SW 1271 (cell line): Measurements from ENCODE around the gene KANSL3.

Experiments
- DNase-seq, 2 experiments: peaks; one replicate each; lab custom pipeline; 2025; lab: John Stamatoyannopoulos, UW

Gene KANSL3

GRCh38 chr2:96604104-96604503 lies 34.0 kb downstream of the KANSL3 start:
- no peak for DNase-seq

DNA sequence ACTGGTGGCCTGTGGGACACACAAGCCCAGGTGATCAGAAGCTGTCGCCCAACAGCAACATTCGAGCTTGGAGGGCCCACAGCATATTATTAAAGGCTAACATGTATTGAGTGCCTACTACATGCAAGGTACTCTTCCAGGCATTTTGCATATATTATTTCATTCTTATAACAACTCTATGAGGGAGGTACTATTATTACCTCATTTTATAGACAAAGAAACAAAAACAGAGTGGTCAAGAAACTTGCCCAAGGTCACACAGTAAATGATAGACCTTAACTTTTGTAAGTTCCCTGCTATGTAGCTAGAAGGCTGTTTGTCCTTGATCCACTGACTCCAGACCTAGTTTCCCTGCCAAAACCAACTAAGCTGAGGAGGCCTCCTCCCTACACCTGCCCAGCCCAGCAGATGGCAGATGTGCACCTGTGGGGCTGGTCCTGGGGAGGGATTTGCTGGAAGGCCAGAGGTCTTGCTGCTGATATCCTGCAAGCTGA lies 35.7 kb downstream of the KANSL3 start:
- DNase-seq = no peak

GRCh38 chr2:96601382-96602292 lies 36.5 kb downstream of the KANSL3 start:
- no peak for DNase-seq

- no peak for DNase-seq
Observed at GRCh38 chr2:96599941-96600340, 38.2 kb downstream of the KANSL3 start.

DNA sequence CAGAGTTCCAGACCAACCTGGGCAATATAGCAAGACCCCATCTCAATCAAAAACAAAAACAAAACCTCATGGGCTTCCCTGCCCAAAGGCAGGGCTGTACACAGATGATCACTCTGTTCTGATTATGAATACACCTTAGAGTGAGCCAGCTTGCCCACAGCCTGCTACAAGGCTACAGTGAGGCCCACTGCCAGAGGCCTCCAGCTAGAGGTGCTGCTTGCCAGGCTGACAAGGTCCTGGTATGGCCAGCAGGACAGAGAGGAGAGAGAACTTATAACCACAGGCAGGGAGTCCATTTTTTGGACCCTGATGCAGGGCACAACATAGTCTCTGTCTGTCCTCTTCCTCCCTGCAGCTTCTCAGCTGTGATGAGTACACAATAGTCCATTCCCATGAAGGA lies 41.5 kb downstream of the KANSL3 start:
- no peak for DNase-seq

- DNase-seq = no peak
Observed at GRCh38 chr2:96594691-96595152, 43.4 kb downstream of the KANSL3 start.

DNA sequence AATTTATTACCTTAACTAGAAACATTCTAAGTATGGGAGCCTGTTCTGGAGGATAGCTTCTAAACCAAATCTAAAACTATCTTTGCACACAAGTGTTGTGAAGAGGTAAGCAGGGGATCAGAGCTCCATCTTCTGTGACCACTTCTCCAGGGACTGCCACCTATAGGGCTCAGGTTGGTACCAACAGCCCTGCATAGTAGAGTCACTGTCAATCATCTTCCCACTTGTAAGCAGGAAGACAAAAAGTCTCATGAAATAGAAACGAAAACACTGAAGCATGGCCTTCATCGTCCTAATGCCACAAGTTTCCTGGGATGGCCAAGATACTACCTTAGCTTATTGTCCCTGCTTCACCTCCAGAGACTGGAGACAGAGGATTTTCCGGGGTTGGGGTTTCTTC lies 43.8 kb downstream of the KANSL3 start:
- no peak for DNase-seq

GRCh38 chr2:96591494-96591893 lies 46.6 kb downstream of the KANSL3 start:
- DNase-seq = no peak

- DNase-seq = no peak
Observed at GRCh38 chr2:96591054-96591453, 47.1 kb downstream of the KANSL3 start.

DNA sequence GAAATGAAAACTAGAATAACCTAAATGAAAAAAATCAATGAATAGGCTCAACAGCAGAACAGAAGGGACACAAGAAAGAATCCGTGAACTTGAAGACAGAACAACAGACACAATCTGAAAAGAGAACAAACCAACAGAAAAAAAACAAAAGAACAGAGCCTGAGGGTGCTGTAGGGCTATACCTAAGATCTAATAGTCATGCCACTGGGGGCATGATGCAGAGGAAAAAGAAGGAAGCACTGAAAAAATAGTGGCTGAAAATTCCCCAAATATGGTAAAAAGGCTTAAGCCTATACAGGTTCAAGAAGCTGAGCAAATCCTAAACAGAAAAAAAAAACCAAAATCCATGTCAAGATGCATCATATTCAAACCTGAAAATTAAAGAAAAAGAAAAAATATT lies 50.3 kb downstream of the KANSL3 start:
- DNase-seq = no peak

GRCh38 chr2:96584017-96584416 lies 54.1 kb downstream of the KANSL3 start:
- no peak for DNase-seq

GRCh38 chr2:96580771-96581170 lies 57.3 kb downstream of the KANSL3 start:
- peak; percentile 11 to 70 for DNase-seq

DNA sequence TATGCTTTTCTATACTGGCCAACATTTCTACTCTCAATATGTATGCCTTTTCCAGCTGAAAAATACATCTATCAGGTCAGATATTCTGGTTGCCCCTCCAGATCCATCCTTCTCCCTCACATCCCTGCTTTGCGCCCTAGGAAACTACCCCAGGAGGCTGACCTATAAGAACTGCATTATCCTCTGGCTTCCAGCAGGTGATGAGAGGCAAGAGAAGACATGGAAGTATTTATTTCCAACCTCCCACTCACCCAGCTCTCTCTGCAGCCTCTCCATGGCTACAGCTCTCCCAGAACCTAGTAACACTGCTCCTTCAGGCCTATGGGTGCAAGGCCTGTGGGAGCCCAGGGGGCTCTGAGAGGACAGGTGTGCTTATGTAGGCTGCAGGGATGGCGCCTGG lies 58.7 kb downstream of the KANSL3 start:
- DNase-seq = no peak

DNA sequence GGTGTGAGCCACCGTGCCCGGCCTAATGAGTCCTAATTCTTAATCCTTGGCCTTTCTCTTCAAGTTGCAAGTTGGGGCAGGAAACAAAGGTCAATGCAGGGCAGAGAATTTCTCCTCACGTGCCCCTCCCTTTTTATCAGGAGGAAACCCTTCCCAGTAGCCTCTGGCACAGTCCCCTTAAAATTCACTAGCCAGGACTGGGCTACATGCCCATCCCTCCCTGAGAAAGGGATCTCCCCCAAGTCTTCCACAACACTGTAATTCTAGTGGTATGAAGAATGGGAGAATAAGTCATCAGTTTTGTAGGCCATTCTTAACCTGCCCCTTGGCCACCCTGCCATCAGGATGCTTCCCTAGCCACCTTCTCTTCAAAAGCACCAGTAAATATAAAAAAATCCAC lies 59.4 kb downstream of the KANSL3 start:
- no peak for DNase-seq

DNA sequence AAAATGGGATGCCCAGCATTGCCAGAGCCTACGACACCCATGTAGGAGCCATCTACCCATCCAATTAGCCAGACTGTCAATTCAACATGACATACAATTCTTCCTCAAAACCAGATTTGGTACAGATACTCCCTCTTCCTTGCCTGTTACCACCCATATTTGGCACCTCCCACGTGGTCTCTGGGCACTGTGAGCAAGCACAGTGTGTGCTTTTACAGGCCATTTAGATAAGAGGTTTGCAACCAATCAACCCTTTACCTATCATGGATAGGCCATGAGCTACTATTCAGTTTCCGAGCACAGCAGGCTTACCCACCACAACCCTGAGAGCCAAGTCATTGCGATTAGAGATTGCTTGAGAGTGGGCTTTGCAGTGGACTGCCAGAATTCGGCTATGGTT lies 60.6 kb downstream of the KANSL3 start:
- no peak for DNase-seq

DNA sequence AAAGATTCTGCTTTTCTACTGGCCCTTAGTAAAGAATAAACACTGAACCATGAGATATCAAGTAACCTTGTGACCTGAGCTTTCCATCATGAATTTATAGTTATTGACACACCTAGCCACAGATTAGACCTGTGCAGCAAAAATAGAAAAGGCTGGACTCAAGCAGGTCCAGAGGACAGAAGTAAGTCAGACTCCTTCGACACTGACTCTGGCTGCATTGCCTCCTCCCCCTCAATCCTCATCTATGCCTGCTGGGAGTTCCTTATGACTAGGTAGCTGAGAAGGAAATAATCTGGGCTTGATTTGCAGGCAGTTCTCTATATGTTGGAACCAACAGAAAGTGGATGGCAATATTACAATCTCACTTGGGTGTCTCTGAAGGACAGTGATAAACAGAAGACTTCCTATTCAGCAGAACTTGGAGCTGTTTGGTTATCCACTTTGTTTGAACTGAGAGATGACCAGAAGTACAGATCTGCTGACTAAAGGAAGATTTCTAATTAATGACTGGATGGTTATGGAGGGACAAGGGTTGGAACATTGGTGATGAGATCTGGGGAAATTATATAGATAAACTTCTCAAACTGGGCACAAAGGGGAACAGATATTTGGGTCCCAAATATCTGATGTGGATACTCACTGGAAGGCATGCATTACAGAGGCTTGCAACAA lies 62.2 kb downstream of the KANSL3 start:
- DNase-seq = no peak

DNA sequence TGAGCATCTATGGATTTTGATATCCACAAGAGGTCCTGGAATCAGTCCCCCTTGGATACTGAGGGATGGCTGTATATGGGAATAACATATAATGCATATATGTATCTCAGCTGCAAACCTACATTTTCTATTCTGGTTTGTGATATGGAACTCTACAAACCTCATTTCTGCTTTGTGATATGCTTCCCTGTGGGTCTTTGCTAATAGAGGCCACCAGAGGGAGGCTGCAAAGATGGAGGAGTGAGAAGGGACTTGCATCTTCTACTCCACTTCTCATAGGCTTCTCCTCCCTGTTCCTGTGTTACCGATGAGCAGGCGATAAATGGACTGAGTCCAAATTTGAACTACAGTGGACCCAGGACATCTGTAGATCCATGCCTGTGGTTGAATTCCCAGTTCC lies 63.7 kb downstream of the KANSL3 start:
- DNase-seq = no peak

GRCh38 chr2:96568094-96568493 lies 70.0 kb downstream of the KANSL3 start:
- DNase-seq = no peak

- no peak for DNase-seq
Observed at GRCh38 chr2:96565111-96565510, 73.0 kb downstream of the KANSL3 start.

DNA sequence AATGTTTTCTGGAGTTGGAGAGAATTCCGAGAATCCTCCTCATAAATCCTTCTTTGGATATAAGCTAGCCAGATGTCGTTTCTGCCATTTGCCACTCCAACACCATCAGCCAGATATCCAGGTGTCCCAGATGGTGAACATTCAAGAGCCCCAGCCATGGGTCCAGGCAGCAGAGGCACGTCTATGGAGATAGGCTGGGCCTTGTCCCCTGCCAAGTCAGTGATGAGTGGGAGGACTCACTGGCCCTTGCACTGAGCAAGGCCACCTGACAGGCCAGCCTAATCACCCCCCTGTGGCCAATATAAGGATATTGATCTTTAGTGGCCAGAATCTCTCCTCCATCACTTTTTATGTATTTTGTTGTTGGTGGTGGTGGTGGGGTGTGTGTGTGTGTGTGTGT lies 73.5 kb downstream of the KANSL3 start:
- DNase-seq = no peak

- DNase-seq = no peak
Observed at GRCh38 chr2:96564026-96564425, 74.1 kb downstream of the KANSL3 start.

DNA sequence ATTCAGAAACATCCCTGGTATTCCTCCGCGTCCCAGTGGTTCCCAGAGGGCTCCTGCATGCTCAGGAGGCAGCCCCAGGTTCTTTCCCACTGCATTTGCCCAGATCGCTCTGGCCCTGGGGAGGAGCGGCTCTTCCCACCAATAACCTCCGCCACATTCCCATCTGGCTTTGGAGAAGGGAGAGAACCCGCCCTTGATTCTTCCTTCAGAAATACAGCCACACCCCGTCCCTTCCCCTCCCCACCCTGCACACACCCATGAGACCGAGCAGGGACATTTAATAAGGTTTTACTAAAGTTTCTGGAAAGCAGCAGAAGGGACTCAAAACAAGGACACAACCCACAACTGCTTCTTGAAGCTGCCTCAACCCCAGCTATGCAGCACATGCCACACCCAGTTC lies 79.6 kb downstream of the KANSL3 start:
- DNase-seq = no peak

DNA sequence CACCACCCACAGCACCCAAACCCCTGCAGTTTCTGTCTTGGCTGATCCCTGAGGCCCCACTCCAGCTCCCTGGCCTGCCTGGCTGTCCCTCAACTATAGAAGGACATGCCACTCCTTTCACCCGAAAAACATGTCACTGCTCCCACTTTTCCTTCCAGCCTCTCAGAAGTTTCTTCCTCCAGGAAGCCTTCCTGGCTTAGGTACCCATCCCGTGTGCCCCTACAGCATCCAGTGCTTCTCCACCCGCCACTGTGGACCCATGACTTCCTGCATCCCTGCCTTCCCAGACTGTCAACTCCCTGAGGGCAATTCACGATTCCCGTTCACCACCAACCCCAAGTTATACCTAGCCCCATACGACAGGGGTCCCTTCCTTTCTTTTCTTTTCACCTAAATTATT lies 80.1 kb downstream of the KANSL3 start:
- no peak for DNase-seq
